ENCODE data around the gene TAF4B.
A peak's percentile ranks its signal among the peaks of the same experiment; 100 is the strongest.
"Not testable (repeated sequence)": the region's sequence is repeated elsewhere in the genome, so short reads cannot be mapped to it uniquely, and the experiment has no call there.

TAF4B gene

DNA sequence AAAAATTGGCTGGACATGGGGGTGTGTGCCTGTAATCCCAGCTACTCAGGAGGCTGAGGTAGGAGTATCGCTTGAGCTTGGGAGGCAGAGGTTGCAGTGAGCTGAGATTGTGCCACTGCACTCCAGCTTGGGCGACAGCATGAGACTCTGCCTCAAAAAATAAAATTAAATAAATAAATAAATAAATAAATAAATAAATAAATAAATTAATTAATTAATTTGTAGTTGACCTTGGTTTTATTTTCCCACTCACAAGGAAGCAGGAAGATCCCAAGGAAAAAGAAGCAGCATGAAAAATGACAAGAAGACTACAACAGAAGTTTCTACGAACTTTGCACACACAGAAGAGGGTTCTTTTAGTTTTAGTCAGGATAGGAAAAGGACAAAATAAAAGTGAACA is 211.4 kb downstream of the TAF4B start:
- peak in 1 of 42 donors; percentile 5 for DNase-seq
- intact Hi-C loops (cut with DNase I): not testable (repeated sequence)

DNA sequence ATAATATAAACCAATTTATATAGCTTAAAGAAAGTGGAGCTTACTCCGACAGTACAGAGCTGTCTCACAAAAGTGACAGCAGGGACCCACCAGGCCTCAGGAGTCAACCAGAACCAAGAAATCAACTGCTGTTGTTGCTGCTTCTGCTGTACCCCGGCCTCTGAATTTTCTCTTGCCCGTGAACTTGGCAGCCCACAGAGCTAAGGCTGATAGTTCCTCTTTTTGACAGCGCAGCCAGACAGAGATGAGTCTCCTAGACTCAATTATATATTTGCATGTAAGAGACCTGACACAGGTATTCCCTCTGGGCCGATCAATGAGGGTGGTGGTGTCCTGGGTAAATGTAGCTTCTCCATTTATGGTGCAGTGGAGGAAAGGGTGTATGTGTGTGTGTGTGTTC is 212.7 kb downstream of the TAF4B start:
- intact Hi-C loops (cut with DNase I): no loop called here
- DNase-seq: peak in 1 of 42 donors; percentile 8

DNA sequence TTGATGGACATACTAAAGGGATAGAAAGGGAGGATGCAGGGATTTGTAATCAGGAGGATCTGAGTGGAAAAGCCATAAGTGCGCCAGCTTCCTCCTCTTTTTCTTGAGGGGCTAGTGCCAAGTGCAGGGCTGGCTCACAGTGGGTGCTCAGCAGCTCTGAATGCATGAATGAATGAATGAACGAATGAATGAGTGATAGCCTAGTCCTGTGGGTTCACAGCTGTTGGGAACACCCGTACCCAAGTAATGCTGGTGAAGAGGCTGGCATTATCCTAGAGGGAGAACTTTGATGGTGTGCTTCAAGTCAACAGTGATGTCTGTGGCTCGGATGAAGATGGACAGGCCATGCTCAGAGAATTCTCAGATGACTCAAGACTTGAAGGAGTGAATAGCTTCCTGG is 213.3 kb downstream of the TAF4B start:
- intact Hi-C loops (cut with DNase I): no loop called here
- DNase-seq: no peak

DNA sequence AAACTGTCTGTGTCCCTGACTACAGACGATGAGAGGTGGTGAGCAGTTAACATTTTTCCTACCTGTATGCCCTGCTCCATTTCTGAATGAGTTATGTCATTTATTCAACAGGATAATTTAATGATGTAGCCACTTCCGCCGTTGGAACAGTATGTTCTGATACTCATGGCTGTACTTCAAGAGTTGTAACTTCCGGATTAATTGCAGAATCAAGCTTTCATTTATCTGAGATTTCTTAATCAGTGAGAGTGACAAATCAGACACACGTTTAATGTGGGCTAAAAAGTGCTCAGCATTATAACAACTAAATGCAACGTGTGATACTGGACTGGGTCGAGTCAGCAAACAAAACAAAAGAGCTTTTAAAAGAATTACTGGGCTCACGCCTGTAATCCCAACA is 214.4 kb downstream of the TAF4B start:
- DNase-seq: no peak
- intact Hi-C loops (cut with DNase I): no loop called here

Data from head of caudate nucleus (tissue), 42 donors.